ENCODE data around the gene TM9SF3. TPM values are rescaled to one million over a fixed set of nuclear protein-coding genes. Genes with fewer than 3 reads are reported as not detected.

Gene TM9SF3
- total RNA-seq, 4 donors from 2014 or later = 64.4 to 129 (median 95.8) TPM

GRCh38 chr10:96588060-96588554 lies 1.3 kb upstream of the TM9SF3 start:
- H3K36me3 ChIP-seq = no peaks in the 10 kb centered on the region
- DNase-seq = no peak
- H3K27me3 ChIP-seq = no peaks in the 10 kb centered on the region
- TF ChIP-seq CTCF (IDR thresholded peaks at IDR 0.05) (no peak), POLR2A (IDR thresholded peaks at IDR 0.05) (no peak)
- H3K27ac ChIP-seq = peak overlapping the region; percentile 98 to 100 (median 99)
- H3K4me3 ChIP-seq = peak overlapping the region in 2 of 4 donors; percentile 69 to 96
- H3K9me3 ChIP-seq = no peaks in the 10 kb centered on the region
- H3K4me1 ChIP-seq = peaks cover 0 to 43% (median 5%) of the 10 kb centered on the region in 4 donors

GRCh38 chr10:96587264-96588059 lies 650 bp upstream of the TM9SF3 start:
- TF ChIP-seq CTCF (IDR thresholded peaks at IDR 0.05) (no peak), POLR2A (IDR thresholded peaks at IDR 0.05) (peak in 1 of 2 donors; percentile 17)
- Histone ChIP-seq H3K27ac (peak overlapping the region; percentile 98 to 100 (median 99)), H3K4me3 (peak overlapping the region; percentile 69 to 99 (median 96)), H3K36me3 (no peaks in the 10 kb centered on the region), H3K9me3 (no peaks in the 10 kb centered on the region), H3K27me3 (no peaks in the 10 kb centered on the region), H3K4me1 (peaks cover 0 to 49% (median 5%) of the 10 kb centered on the region in 4 donors)
- peak in 2 of 3 donors; percentile 53 to 82 for DNase-seq

- DNase-seq = peak in 1 of 3 donors; percentile 76
- Histone ChIP-seq H3K27ac (peak overlapping the region; percentile 98 to 100 (median 99)), H3K36me3 (no peaks in the 10 kb centered on the region), H3K4me1 (peaks cover 0 to 64% (median 7%) of the 10 kb centered on the region in 4 donors), H3K4me3 (peak overlapping the region; percentile 69 to 99 (median 96)), H3K27me3 (no peaks in the 10 kb centered on the region), H3K9me3 (no peaks in the 10 kb centered on the region)
- peak; percentile 57 to 68 for TF ChIP-seq POLR2A (IDR thresholded peaks at IDR 0.05)
- no peak for TF ChIP-seq CTCF (IDR thresholded peaks at IDR 0.05)
These were observed 935 bp downstream of the TM9SF3 start for GRCh38 chr10:96585736-96586418.

GRCh38 chr10:96584474-96584873 lies 2.3 kb downstream of the TM9SF3 start:
- Histone ChIP-seq H3K27ac (no peak overlapping the region), H3K27me3 (no peaks in the 10 kb centered on the region), H3K4me1 (peaks cover 0 to 69% (median 7%) of the 10 kb centered on the region in 4 donors), H3K9me3 (no peaks in the 10 kb centered on the region), H3K4me3 (peak overlapping the region in 1 of 4 donors; percentile 69), H3K36me3 (no peaks in the 10 kb centered on the region)
- DNase-seq = no peak
- no peak for TF ChIP-seq POLR2A (IDR thresholded peaks at IDR 0.05)
- TF ChIP-seq CTCF (IDR thresholded peaks at IDR 0.05) = no peak

- Histone ChIP-seq H3K9me3 (no peaks in the 10 kb centered on the region), H3K4me1 (peaks cover 0 to 69% (median 7%) of the 10 kb centered on the region in 4 donors), H3K27ac (no peak overlapping the region), H3K4me3 (peak overlapping the region in 1 of 4 donors; percentile 69), H3K27me3 (no peaks in the 10 kb centered on the region), H3K36me3 (no peaks in the 10 kb centered on the region)
- DNase-seq = no peak
- TF ChIP-seq CTCF (IDR thresholded peaks at IDR 0.05) (no peak), POLR2A (IDR thresholded peaks at IDR 0.05) (no peak)
These were observed 2.8 kb downstream of the TM9SF3 start for GRCh38 chr10:96584035-96584434.
